ENCODE results near the gene ASPSCR1. TPM values are rescaled to one million over a fixed set of nuclear protein-coding genes. Genes with fewer than 3 reads are reported as not detected.

ASPSCR1 gene
- total RNA-seq, 3 donors from 2014 or later, result 33.1 to 35.2 (median 34.5) TPM

DNA sequence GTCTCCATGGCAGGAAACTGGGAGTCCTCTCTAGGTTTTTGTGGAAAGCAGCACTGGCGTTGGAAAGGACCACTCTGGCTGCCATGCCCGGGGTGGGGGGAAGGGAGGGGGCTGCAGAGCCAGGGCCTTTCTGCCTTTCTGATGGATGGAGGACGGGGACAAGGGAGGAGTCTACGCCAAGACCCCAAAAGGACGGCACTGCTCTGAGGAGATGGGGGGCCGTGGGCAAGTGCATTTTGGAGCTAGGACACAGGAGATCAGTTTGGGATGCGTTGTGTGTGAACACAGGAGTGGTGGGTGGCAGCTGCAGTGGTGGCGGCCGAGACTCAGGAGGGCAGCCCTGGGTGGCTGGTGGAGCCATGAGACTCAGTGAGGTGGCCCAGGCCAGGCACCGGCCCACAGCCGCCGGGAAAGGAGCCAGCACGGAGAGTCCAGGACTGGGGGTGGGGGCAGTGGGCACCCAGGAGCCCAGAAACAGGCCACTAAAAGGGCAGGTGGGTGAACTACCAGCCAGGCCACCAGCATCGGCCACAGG lies 43.2 kb downstream of the ASPSCR1 start:
- Histone ChIP-seq H3K36me3 (ENCODE audit: low read depth) (no peaks in the 10 kb centered on the region), H3K4me1 (ENCODE audit: low read depth) (peaks cover 26% of the 10 kb centered on the region), H3K9me3 (no peaks in the 10 kb centered on the region), H3K4me3 (no peak overlapping the region)
- DNase-seq, result no peak
- no peak for ATAC-seq
- intact Hi-C loops (cut with DNase I, micrococcal nuclease), result no loop called here
- TF ChIP-seq, protein P1, sequence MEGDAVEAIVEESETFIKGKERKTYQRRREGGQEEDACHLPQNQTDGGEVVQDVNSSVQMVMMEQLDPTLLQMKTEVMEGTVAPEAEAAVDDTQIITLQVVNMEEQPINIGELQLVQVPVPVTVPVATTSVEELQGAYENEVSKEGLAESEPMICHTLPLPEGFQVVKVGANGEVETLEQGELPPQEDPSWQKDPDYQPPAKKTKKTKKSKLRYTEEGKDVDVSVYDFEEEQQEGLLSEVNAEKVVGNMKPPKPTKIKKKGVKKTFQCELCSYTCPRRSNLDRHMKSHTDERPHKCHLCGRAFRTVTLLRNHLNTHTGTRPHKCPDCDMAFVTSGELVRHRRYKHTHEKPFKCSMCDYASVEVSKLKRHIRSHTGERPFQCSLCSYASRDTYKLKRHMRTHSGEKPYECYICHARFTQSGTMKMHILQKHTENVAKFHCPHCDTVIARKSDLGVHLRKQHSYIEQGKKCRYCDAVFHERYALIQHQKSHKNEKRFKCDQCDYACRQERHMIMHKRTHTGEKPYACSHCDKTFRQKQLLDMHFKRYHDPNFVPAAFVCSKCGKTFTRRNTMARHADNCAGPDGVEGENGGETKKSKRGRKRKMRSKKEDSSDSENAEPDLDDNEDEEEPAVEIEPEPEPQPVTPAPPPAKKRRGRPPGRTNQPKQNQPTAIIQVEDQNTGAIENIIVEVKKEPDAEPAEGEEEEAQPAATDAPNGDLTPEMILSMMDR (IDR thresholded peaks at IDR 0.05), result no peak

DNA sequence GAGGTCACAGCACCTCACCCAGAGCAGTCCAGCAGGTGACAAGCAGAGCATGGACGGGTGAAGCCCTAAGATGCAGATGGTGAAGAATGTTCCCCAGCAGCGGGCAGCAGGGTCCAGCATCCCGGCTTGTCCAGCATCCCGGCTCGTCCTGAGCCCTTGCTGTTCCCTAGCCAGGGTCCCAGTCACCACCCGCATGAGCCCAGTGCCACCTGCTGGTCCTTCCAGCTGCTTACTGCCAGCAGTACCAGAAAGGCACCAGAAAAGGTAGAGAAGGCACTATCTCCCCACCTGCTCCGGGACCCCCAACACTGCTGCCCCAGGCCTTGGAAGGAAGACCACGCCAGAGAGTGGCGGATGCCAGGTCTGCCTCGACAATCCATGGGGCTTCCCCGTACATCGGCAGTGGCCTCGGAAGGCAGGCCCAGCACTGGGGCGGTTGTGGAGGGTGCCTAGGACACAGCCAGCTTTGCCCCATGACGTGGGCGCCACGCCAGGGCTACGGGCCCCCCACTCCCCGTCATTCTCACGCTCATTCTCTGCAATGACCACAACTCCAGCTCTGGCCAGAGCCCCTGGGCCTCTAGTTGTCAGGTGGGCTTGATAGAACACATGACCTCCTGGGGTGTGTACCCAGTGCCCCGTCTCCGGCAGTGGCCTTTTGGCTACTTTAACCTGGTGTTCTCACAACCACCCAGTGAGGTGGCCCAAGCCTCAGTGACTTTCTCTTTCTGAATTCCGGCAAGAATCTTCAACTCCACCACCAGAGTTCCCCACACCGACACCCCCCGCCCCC lies 43.9 kb downstream of the ASPSCR1 start:
- DNase-seq, result peak; percentile 80 to 85 (median 81)
- Histone ChIP-seq H3K4me3 (no peak overlapping the region), H3K9me3 (no peaks in the 10 kb centered on the region), H3K4me1 (ENCODE audit: low read depth) (peaks cover 26% of the 10 kb centered on the region), H3K36me3 (ENCODE audit: low read depth) (no peaks in the 10 kb centered on the region)
- intact Hi-C loops (cut with DNase I, micrococcal nuclease), result no loop called here
- TF ChIP-seq, protein P1 (IDR thresholded peaks at IDR 0.05), result peak; percentile 55
- ATAC-seq, result peak; percentile 25

DNA sequence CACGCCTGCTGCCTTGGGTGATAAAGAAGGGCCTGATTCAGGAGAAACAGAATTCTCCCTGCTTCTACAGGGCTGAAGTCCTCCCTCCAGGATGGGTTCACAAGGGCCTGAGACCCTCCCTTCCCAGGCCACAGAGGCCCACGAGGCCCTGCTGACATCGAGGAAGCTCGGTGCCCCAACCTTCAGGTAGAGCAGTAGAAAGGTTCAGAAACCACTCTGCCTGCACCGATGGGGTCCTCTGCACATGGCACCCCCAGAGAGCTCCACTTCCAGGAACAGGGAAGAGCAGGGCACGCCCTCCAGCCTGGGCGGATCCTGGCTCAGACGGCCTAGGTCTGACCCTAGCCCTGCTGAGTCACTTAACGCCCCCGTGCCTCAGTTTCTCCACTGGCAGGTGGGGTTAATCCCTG lies 44.5 kb downstream of the ASPSCR1 start:
- DNase-seq, result peak; percentile 61 to 80 (median 73)
- ATAC-seq, result peak; percentile 30
- intact Hi-C loops (cut with DNase I, micrococcal nuclease), result no loop called here
- H3K36me3 ChIP-seq (ENCODE audit: low read depth), result no peaks in the 10 kb centered on the region
- peak overlapping the region; percentile 92 for H3K4me3 ChIP-seq
- H3K4me1 ChIP-seq (ENCODE audit: low read depth), result peaks cover 26% of the 10 kb centered on the region
- TF ChIP-seq, protein P1 (IDR thresholded peaks at IDR 0.05), result no peak
- no peaks in the 10 kb centered on the region for H3K9me3 ChIP-seq

DNA sequence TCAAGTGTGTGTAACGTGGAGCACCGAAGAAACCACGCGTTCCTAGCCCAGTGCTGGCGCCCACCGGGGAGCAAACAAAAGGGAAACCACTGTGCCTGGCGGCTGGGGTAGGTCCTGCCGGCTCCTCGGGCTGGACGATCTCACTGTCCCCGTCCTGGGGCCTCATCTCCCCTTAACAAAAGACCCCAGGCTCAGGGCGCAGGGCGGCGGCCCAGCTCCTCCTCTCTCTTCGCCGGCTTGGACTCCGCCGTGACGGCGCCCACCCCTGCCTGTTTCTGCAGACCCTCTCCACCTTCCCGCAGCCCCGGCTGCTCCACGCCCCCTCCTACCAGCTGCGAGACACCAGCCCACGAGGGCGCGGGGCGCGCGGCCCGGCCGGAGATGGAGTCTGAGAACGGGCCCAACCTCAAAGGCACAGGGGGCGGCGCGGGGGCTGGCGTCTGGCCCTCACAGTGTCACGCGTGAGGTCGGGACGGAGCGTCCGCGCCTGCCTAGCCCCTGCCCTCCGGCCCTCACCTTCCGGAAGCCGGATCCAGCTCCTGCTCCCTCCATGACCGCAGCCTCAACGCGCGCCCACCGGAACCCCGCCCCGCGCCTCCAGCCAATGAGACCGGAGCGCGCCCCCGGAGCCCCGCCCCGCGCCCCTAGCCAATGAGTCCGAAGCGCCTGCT lies 45.0 kb downstream of the ASPSCR1 start, which contains the start of gene CENPX:
Gene CENPX, minus strand, starts transcription at position 569 of the 671 bp plus-strand sequence. Its CDS starts 17 bp downstream, at position 552.
- intact Hi-C loops (cut with DNase I, micrococcal nuclease), result no loop called here

DNA sequence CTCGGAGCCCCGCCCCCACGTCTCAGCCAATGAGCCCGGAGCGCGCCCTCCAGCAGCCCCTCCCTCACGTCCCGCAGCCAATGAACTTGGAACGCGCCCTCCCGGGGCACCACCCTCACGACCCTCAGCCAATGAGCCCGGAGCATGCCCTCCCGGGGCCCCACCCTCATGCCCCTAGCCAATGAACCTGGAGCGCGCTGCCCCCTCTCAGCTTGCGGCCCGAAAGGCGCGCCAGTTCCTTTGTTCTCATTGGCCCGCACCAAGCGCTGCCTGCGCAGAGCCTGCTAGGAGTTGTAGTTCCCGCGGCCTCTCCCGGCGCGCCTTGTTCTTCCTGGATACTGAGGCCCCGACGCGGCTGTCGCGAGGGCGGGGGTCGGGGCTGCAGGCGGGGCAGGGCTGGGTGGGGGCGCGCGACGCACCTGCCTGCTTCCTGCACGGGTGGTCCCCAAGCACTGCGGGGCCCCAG lies 45.6 kb downstream of the ASPSCR1 start, which contains the start of gene LRRC45:
Gene LRRC45, plus strand, starts transcription at position 325 of the 466 bp plus-strand sequence. CDS start 339 bp downstream, outside the sequence.
- TF ChIP-seq, protein P1 (IDR thresholded peaks at IDR 0.05), result no peak
- intact Hi-C loops (cut with DNase I, micrococcal nuclease), result no loop called here
- H3K4me3 ChIP-seq, result peak within 1 kb of the TSS; percentile 92
- DNase-seq (peak; percentile 100), ATAC-seq (peak; percentile 90)
- no peaks in the 10 kb centered on the region for H3K36me3 ChIP-seq (ENCODE audit: low read depth)
- no peaks in the 10 kb centered on the region for H3K9me3 ChIP-seq
- peaks cover 26% of the 10 kb centered on the region for H3K4me1 ChIP-seq (ENCODE audit: low read depth)

More for the DNA sequence above, 45.0 kb downstream of the ASPSCR1 start, which contains the start of gene CENPX:
- ATAC-seq (no peak), DNase-seq (no peak)
- TF ChIP-seq, protein P1 (IDR thresholded peaks at IDR 0.05), result no peak
- Histone ChIP-seq H3K9me3 (no peaks in the 10 kb centered on the region), H3K4me3 (peak within 1 kb of the TSS; percentile 92), H3K36me3 (ENCODE audit: low read depth) (no peaks in the 10 kb centered on the region), H3K4me1 (ENCODE audit: low read depth) (peaks cover 26% of the 10 kb centered on the region)

All from mucosa of descending colon (tissue), 3 donors.